H1 (cell line): ENCODE data around the gene TBC1D22A. TPM values are rescaled to one million over a fixed set of nuclear protein-coding genes. Genes with fewer than 3 reads are reported as not detected.

Experiments
- CBX5 ChIP-seq: fragments of 300-800, 300-1000 bp; sonication (generic); IDR thresholded peaks from 2 replicates; pipeline ENCODE4 v1.7.1; 2016; ENCODE audit warnings: antibody characterized with exemption, low read length, low read depth
- POLR2AphosphoS5 ChIP-seq: IDR thresholded peaks from 2 replicates; pipeline ENCODE4 v1.6.1; 2011; ENCODE audit warnings: low read depth, low read length
- RBBP5 ChIP-seq: IDR thresholded peaks from 2 replicates; pipeline ENCODE4 v1.7.1; 2012; ENCODE audit warnings: low read depth, mild to moderate bottlenecking, inconsistent platforms, low read length, moderate library complexity, borderline replicate concordance
- SUZ12 ChIP-seq: fragments of 200-600 bp; sonication (generic); IDR thresholded peaks from 2 replicates; pipeline ENCODE4 v1.6.1; 2012; ENCODE audit warnings: mild to moderate bottlenecking, inconsistent platforms, low read length, moderate library complexity, mixed read lengths
- TAF7 ChIP-seq: optimal IDR thresholded peaks from 2 replicates; pipeline ENCODE3; 2011; ENCODE audit warnings: low read depth, mild to moderate bottlenecking, inconsistent platforms, low read length, moderate library complexity, borderline replicate concordance
- TBP ChIP-seq: IDR thresholded peaks from 2 replicates; pipeline ENCODE4 v1.6.1; 2011; ENCODE audit warnings: low read depth, low read length, improper control_type of control experiment
- ZNF274 ChIP-seq: IDR thresholded peaks from 2 replicates; pipeline ENCODE4 v1.7.0; 2012; ENCODE audit warnings: low read length, borderline replicate concordance; ENCODE audit errors: extremely low read depth
- polyA plus RNA-seq, 7 experiments: library from polyadenylated mRNA; depleted of rRNA in 3 of 7; stranded (reverse) in 5 of 7; unstranded in 2 of 7; fragments of >200 nt in 5 of 7; fragments of 200-250 nt in 2 of 7; gene quantifications; 1 replicate in 5 of 7; 2 replicates in 1 of 7; 4 replicates in 1 of 7; pipeline versions ENCODE4 v1.2.1 to v1.2.3, GENCODE V29; 2011 to 2013; ENCODE audit warnings: missing spikeins in 2 of 7, mixed read lengths in 2 of 7
- total RNA-seq: library from RNA; stranded (reverse); fragmentation: NEBNext Ultra II Directional; extraction: Animal tissue kit (Norgen Biotek cat#: 25700); gene quantifications from 2 replicates; pipeline ENCODE4 v1.2.1, GENCODE V29; 2021

TBC1D22A gene
- total and polyA plus RNA-seq, 2 of the 8 experiments (the other 6 are each of a cell fraction or from before 2014, with no cell fraction given), result 11.9 to 18.4 TPM

DNA sequence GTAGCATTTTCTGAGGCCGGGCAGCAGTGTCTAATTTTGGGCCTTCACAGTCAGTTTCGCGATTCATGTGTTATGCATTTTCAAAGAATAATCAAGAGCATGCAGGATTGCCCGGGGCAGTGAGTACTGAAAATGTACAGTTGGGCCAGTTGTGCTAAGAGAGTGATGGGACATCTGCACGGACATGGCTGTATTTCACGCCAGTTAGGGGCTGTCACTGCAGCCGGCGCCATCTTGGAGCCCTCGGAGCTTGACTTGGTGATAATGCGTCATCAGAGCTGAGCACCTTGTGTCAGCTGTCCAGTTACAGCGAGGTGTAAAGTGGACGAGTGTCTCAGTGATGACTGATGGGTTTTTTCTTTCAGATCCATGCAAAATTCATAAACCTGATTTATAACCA, 188.9 kb downstream of the TBC1D22A start (continued):
- TF ChIP-seq CBX5 (no peak), ZNF274 (no peak), SUZ12 (no peak), RBBP5 (no peak), TAF7 (no peak), TBP (no peak), POLR2AphosphoS5 (no peak)
- TF ChIP-seq, all 59 proteins: peak for 0
